ENCODE measurements around the gene USF2.
A peak's percentile ranks its signal among the peaks of the same experiment; 100 is the strongest.

The USF2 gene

GRCh38 chr19:35301961-35302360, 33.2 kb downstream of the USF2 start:
- no peak for DNase-seq (ENCODE audit: low read depth)

- DNase-seq (ENCODE audit: low read depth) = no peak
Observed at GRCh38 chr19:35302446-35302845, 33.7 kb downstream of the USF2 start.

- no peak for DNase-seq (ENCODE audit: low read depth)
Observed at GRCh38 chr19:35303357-35303915, 34.7 kb downstream of the USF2 start.

DNA sequence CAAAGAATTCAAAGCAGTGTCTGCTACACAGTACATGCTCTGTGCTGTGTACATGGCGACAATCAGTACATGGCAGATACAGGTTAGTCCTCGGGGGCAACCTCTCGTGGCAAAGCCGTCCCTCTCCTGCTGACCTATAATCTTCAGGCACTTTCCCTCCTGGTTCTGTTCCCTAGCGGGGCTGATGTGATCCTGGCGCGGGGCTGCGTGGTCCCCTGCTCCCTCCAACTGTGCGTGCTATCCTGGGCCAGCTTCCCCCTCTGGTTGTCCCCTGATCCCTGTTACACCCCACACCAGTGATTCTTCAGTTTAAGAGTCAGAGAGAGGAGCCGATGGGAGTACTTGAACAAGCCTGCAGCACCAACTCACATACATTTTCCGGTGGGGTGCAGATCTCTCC, 35.3 kb downstream of the USF2 start:
- no peak for DNase-seq (ENCODE audit: low read depth)

GRCh38 chr19:35305181-35305580, 36.4 kb downstream of the USF2 start:
- no peak for DNase-seq (ENCODE audit: low read depth)

GRCh38 chr19:35306473-35307246, 37.9 kb downstream of the USF2 start:
- DNase-seq (ENCODE audit: low read depth) = no peak

- DNase-seq (ENCODE audit: low read depth) = no peak
Observed at GRCh38 chr19:35307931-35308330, 39.2 kb downstream of the USF2 start.

DNA sequence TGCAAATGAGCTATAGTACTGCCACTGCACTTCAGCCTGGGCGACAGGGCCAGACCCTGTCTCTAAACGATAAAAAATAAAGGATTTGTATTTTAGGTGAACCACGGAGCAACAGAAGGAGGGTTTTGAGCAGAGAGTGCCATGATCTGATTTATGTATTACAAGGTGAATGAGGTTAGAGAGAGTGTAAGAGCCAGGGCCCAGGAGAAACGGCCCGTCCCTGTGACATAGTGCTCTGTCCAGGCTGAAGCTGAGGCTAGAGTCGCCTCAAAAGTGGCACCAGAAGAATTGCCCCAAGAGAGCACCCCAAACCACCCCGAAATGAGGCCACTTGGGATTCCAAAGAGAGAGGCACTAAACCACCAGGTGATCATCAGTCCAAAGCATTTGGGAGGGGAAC, 40.1 kb downstream of the USF2 start:
- DNase-seq (ENCODE audit: low read depth) = no peak

- DNase-seq (ENCODE audit: low read depth) = peak; percentile 94
Observed at GRCh38 chr19:35309481-35310279, 40.9 kb downstream of the USF2 start.

GRCh38 chr19:35310331-35310730, 41.6 kb downstream of the USF2 start:
- no peak for DNase-seq (ENCODE audit: low read depth)

- no peak for DNase-seq (ENCODE audit: low read depth)
Observed at GRCh38 chr19:35310811-35311465, 42.2 kb downstream of the USF2 start.

- DNase-seq (ENCODE audit: low read depth) = no peak
Observed at GRCh38 chr19:35311901-35312665, 43.3 kb downstream of the USF2 start.

DNA sequence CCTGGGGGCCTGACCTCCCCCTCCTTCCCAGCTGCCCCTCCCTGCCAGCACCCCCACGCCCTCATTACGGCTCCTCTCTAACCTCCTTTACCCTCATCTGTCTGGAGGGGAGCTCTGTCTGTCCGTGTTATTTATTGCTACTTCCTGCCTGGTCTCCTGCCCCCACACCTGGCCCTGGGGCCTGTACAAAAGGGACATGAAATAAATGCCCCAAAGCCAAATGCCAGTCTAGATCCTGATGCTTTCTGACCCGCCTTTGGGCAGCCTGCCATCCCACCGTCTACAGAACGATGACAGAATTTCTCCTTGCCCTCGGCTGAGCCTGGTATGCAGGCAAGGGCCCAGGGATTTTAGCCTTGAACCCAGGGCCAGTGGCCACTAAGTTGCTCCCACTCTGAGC, 44.8 kb downstream of the USF2 start:
- DNase-seq (ENCODE audit: low read depth) = no peak

GRCh38 chr19:35314031-35314430, 45.3 kb downstream of the USF2 start:
- no peak for DNase-seq (ENCODE audit: low read depth)

GRCh38 chr19:35314858-35315470, 46.2 kb downstream of the USF2 start:
- no peak for DNase-seq (ENCODE audit: low read depth)

GRCh38 chr19:35315883-35316282, 47.1 kb downstream of the USF2 start:
- no peak for DNase-seq (ENCODE audit: low read depth)

DNA sequence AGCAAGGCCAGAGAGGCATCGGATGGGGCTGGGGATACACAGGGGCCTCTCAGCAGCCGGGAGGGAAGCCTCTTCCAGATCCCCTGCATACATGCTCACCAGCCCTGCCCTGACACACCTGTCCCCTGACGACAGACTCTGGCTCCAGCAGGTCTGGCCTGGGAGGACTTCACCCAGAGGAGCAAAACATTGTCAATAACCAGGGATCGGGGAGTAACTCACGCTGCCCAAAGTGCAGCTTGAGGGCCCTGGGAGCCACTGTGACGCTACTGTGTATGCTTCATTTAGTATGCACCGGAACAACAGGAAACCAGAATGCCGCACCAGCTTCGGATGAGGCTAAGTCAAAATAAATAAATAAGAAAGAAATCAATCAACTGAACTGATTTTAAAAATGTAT, 47.8 kb downstream of the USF2 start:
- no peak for DNase-seq (ENCODE audit: low read depth)

DNA sequence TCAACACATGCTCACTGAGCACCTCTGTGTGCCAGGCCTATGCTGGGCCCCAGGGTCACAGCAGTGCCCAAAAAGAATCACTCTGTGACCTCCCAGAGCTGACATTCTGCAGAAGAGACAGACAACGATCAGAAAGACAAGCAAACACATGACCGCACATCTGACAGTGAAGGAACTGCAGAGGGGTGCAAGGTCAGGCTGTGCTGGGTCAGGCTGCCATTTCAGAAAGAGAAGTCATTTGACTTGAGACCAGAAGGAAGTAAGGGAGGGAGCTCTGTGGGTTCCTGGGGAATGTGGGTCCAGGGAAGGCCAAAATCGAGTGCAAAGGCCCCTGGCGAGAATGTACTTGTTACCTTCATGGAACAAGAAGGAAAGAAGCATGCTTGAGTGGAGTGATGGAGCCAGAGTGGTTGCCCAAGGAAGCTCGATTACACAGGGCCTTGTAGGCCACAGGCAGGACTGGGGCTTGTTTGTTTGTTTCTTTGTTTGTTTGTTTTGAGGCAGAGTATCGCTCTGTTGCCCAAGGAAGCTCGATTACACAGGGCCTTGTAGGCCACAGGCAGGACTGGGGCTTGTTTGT, 48.8 kb downstream of the USF2 start:
- DNase-seq (ENCODE audit: low read depth) = no peak

DNA sequence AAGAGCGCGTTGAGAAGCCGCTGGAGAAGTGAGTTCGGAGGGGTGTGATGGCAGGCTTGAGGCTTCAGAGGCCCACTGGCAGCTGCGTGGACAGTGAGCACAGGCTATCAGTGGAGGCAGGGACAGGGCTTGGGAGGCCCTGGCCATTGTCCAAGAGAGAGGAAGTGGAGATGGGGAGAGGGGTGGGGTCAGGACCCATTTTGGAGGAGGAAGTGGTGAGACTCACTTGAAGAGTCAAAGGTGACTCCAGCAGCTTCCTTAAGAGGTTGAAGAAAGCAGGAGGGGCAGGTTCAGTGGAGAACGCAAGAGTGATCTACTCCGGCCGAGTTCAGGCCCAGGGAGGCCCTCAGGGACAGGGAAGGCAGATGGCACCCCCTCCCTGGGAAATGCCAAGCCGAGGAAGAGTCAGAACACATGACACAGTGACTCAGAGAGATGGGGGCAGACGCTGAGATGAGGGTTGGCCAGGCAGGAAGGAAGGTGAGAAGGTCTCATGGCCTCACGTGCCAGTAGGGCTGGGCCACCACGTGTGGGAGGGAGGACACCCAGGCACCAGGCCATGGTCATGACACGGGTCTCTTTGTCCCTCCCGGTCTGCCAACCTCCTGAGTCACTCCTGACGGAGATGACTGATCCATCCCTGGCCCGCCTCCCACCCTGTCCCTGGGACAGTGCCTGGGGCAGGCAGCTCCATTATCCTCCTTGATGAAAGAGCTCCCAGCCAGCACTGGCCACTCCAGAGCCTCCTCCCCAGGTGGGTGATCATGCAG, 50.1 kb downstream of the USF2 start:
- peak; percentile 46 for DNase-seq (ENCODE audit: low read depth)

DNA sequence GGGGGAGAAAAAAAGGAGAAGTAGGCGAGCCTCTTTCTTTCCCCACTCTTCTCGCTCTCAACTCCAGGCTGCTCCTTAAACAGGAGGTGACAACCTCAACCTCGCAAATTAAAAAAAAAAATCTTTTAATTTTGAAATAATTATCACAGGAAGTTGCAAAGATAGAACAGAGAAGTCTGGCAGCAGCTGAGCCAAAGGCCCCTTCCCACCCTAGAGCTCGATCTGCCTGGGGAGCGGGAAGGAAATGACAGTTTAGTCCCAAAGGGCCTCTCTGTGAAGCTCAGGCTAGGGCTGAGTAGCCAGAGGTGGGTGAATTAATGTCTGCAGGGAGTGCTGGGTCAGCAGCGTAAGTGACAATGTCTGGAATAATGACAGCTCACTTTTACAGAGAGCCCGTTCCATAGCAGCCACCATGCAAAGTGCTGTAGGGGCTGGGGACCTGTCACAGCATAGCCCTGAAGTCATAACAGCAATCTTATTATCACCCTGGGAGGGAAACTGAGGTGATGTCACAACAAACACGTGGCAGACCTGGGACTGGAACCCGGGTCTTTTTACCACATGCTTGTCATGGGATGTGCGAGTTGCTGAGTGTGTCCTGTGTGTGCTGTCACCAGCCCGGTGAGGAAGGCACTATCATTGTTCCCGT, 51.4 kb downstream of the USF2 start:
- no peak for DNase-seq (ENCODE audit: low read depth)

Data from iris pigment epithelial cell (primary cell).